HEK293 (cell line): ENCODE results near the gene MAP7D1.

Experiments used
- AEBP2 ChIP-seq: fragments of 450-650 bp; formaldehyde crosslinking; IDR thresholded peaks from 2 replicates; pipeline ENCODE4 v1.5.1; 2016; ENCODE audit warnings: missing biosample characterization, missing genetic modification characterization, borderline replicate concordance
- EGR2 ChIP-seq: fragments of 450-650 bp; formaldehyde crosslinking; IDR thresholded peaks from 2 replicates; pipeline ENCODE4 v1.5.1; 2016; ENCODE audit warnings: low read depth, missing biosample characterization, missing genetic modification characterization
- GLIS2 ChIP-seq: fragments of 450-650 bp; formaldehyde crosslinking; IDR thresholded peaks from 2 replicates; pipeline ENCODE4 v1.5.1; 2016; ENCODE audit warnings: missing biosample characterization, missing genetic modification characterization
- HIC1 ChIP-seq: fragments of 450-650 bp; formaldehyde crosslinking; IDR thresholded peaks from 2 replicates; pipeline ENCODE4 v1.5.1; 2016; ENCODE audit warnings: missing biosample characterization, missing genetic modification characterization
- INSM2 ChIP-seq: fragments of 450-650 bp; formaldehyde crosslinking; IDR thresholded peaks from 2 replicates; pipeline ENCODE4 v1.5.1; 2016; ENCODE audit warnings: missing biosample characterization, missing genetic modification characterization
- KLF1 ChIP-seq: fragments of 450-650 bp; formaldehyde crosslinking; IDR thresholded peaks from 2 replicates; pipeline ENCODE4 v1.5.1; 2016; ENCODE audit warnings: missing biosample characterization, missing genetic modification characterization
- KLF10 ChIP-seq: fragments of 450-650 bp; IDR thresholded peaks from 2 replicates; pipeline ENCODE4 v1.5.1; 2018; ENCODE audit warnings: missing biosample characterization, mild to moderate bottlenecking, missing genetic modification characterization
- KLF16 ChIP-seq: fragments of 450-650 bp; formaldehyde crosslinking; IDR thresholded peaks from 2 replicates; pipeline ENCODE4 v1.5.1; 2017; ENCODE audit warnings: missing biosample characterization, missing genetic modification characterization
- MEIS1 ChIP-seq: sonication (generic); formaldehyde crosslinking; IDR thresholded peaks from 2 replicates; pipeline ENCODE4 v1.8.1; 2022; ENCODE audit warnings: missing genetic modification reagents, mild to moderate bottlenecking, borderline replicate concordance
- OVOL3 ChIP-seq: fragments of 450-650 bp; formaldehyde crosslinking; IDR thresholded peaks from 2 replicates; pipeline ENCODE4 v1.5.1; 2016; ENCODE audit warnings: missing biosample characterization, missing genetic modification characterization
- PATZ1 ChIP-seq: fragments of 450-650 bp; formaldehyde crosslinking; IDR thresholded peaks from 2 replicates; pipeline ENCODE4 v1.5.1; 2016; ENCODE audit warnings: missing biosample characterization, missing genetic modification characterization
- SALL2 ChIP-seq: fragments of 450-650 bp; formaldehyde crosslinking; IDR thresholded peaks from 2 replicates; pipeline ENCODE4 v1.5.0; 2017; ENCODE audit warnings: missing biosample characterization, mild to moderate bottlenecking, missing genetic modification characterization, borderline replicate concordance
- SP3 ChIP-seq: fragments of 450-650 bp; formaldehyde crosslinking; IDR thresholded peaks from 2 replicates; pipeline ENCODE4 v1.5.1; 2016; ENCODE audit warnings: missing biosample characterization, missing genetic modification characterization
- SP7 ChIP-seq: fragments of 450-650 bp; formaldehyde crosslinking; IDR thresholded peaks from 2 replicates; pipeline ENCODE4 v1.5.1; 2016; ENCODE audit warnings: missing biosample characterization, missing genetic modification characterization
- WT1 ChIP-seq: fragments of 450-650 bp; formaldehyde crosslinking; IDR thresholded peaks from 2 replicates; pipeline ENCODE4 v1.5.1; 2016; ENCODE audit warnings: missing biosample characterization, missing genetic modification characterization
- ZBTB20 ChIP-seq: fragments of 450-650 bp; formaldehyde crosslinking; IDR thresholded peaks from 2 replicates; pipeline ENCODE4 v1.5.1; 2016; ENCODE audit warnings: missing biosample characterization, missing genetic modification characterization
- ZBTB21 ChIP-seq: fragments of 450-650 bp; formaldehyde crosslinking; IDR thresholded peaks from 2 replicates; pipeline ENCODE4 v1.5.1; 2017; ENCODE audit warnings: missing biosample characterization, missing genetic modification characterization
- ZFHX2 ChIP-seq: fragments of 450-650 bp; formaldehyde crosslinking; conservative IDR thresholded peaks from 2 replicates; pipeline ENCODE4 v1.5.1; 2016; ENCODE audit warnings: missing biosample characterization, missing genetic modification characterization
- ZNF138 ChIP-seq: fragments of 450-650 bp; formaldehyde crosslinking; IDR thresholded peaks from 2 replicates; pipeline ENCODE4 v1.5.1; 2016; ENCODE audit warnings: missing biosample characterization, missing genetic modification characterization, borderline replicate concordance
- ZNF146 ChIP-seq: fragments of 450-650 bp; formaldehyde crosslinking; IDR thresholded peaks from 2 replicates; pipeline ENCODE4 v1.5.1; 2016; ENCODE audit warnings: missing biosample characterization, missing genetic modification characterization
- ZNF354C ChIP-seq: fragments of 450-650 bp; formaldehyde crosslinking; IDR thresholded peaks from 2 replicates; pipeline ENCODE4 v1.5.1; 2016; ENCODE audit warnings: missing biosample characterization, missing genetic modification characterization, low read depth, borderline replicate concordance
- ZNF366 ChIP-seq: fragments of 450-650 bp; formaldehyde crosslinking; conservative IDR thresholded peaks from 2 replicates; pipeline ENCODE4 v1.5.1; 2016; ENCODE audit warnings: missing biosample characterization, missing genetic modification characterization
- ZNF394 ChIP-seq: fragments of 450-650 bp; formaldehyde crosslinking; IDR thresholded peaks from 2 replicates; pipeline ENCODE4 v1.5.1; 2016; ENCODE audit warnings: missing biosample characterization, missing genetic modification characterization, mild to moderate bottlenecking, moderate library complexity, borderline replicate concordance
- ZNF521 ChIP-seq: fragments of 450-650 bp; formaldehyde crosslinking; IDR thresholded peaks from 2 replicates; pipeline ENCODE4 v1.5.1; 2017; ENCODE audit warnings: missing biosample characterization, mild to moderate bottlenecking, missing genetic modification characterization
- ZNF529 ChIP-seq: fragments of 450-650 bp; formaldehyde crosslinking; IDR thresholded peaks from 2 replicates; pipeline ENCODE4 v1.5.1; 2017; ENCODE audit warnings: missing genetic modification characterization, missing biosample characterization; ENCODE audit not compliant: insufficient replicate concordance
- ZNF585B ChIP-seq: fragments of 450-650 bp; formaldehyde crosslinking; IDR thresholded peaks from 2 replicates; pipeline ENCODE4 v1.5.1; 2016; ENCODE audit warnings: missing biosample characterization, missing genetic modification characterization
- ZNF623 ChIP-seq: fragments of 450-650 bp; formaldehyde crosslinking; IDR thresholded peaks from 2 replicates; pipeline ENCODE4 v1.5.1; 2016; ENCODE audit warnings: missing biosample characterization, missing genetic modification characterization
- ZNF645 ChIP-seq: fragments of 450-650 bp; formaldehyde crosslinking; IDR thresholded peaks from 2 replicates; pipeline ENCODE4; 2016; ENCODE audit warnings: missing biosample characterization, missing genetic modification characterization
- ZNF658 ChIP-seq: fragments of 450-650 bp; formaldehyde crosslinking; IDR thresholded peaks from 2 replicates; pipeline ENCODE4; 2016; ENCODE audit warnings: missing biosample characterization, missing genetic modification characterization
- ZNF664 ChIP-seq: fragments of 450-650 bp; formaldehyde crosslinking; IDR thresholded peaks from 2 replicates; pipeline ENCODE4 v1.5.1; 2016; ENCODE audit warnings: missing biosample characterization, missing genetic modification characterization
- ZNF791 ChIP-seq: fragments of 450-650 bp; formaldehyde crosslinking; IDR thresholded peaks from 2 replicates; pipeline ENCODE4 v1.5.1; 2016; ENCODE audit warnings: missing biosample characterization, missing genetic modification characterization
- ZNF843 ChIP-seq: fragments of 450-650 bp; formaldehyde crosslinking; IDR thresholded peaks from 2 replicates; pipeline ENCODE4 v1.5.1; 2016; ENCODE audit warnings: missing biosample characterization, missing genetic modification characterization

The MAP7D1 gene

GRCh38 chr1:36157115-36157903, 1.3 kb downstream of the MAP7D1 start (continued):
- no peak for TF ChIP-seq ZBTB21 (tag by site-specific recombination)
- no peak for TF ChIP-seq AEBP2
- TF ChIP-seq ZNF585B = no peak
- TF ChIP-seq GLIS2 (tag by site-specific recombination) = peak; percentile 80
- TF ChIP-seq KLF1 (tag by site-specific recombination) = peak; percentile 89
- no peak for TF ChIP-seq INSM2 (tag by site-specific recombination)
- no peak for TF ChIP-seq ZNF645
- no peak for TF ChIP-seq MEIS1 (CRISPR knock-in tag)
- TF ChIP-seq SALL2 (tag by site-specific recombination) = no peak
- TF ChIP-seq ZNF623 (tag by site-specific recombination) = no peak
- TF ChIP-seq ZNF791 (tag by site-specific recombination) = no peak
- TF ChIP-seq EGR2 (tag by site-specific recombination) = peak; percentile 93
- no peak for TF ChIP-seq ZNF354C (tag by site-specific recombination)
- 0 out of 2 replicates have a peak, but pooled peaks have one; percentile 38 for TF ChIP-seq PATZ1 (tag by site-specific recombination)
- no peak; the same call in none of the 2 replicates for TF ChIP-seq WT1
- no peak for TF ChIP-seq ZNF138 (tag by site-specific recombination)
- no peak for TF ChIP-seq ZNF664 (tag by site-specific recombination)
- peak; percentile 68 for TF ChIP-seq ZNF366 (tag by site-specific recombination)
- no peak for TF ChIP-seq ZNF658
- TF ChIP-seq KLF10 = no peak
- TF ChIP-seq KLF16 (tag by site-specific recombination) = no peak
- TF ChIP-seq SP3 (tag by site-specific recombination) = peak; percentile 43
- no peak for TF ChIP-seq ZNF843 (tag by site-specific recombination)
- TF ChIP-seq ZNF521 (tag by site-specific recombination) = no peak
- TF ChIP-seq SP7 (tag by site-specific recombination) = no peak
- no peak for TF ChIP-seq ZNF146 (tag by site-specific recombination)
- peak; percentile 9; the same call in 1 of the 2 replicates for TF ChIP-seq ZNF394 (tag by site-specific recombination)
- TF ChIP-seq ZFHX2 (tag by site-specific recombination) = peak; percentile 95
- TF ChIP-seq ZNF529 (tag by site-specific recombination) = no peak
- no peak for TF ChIP-seq OVOL3 (tag by site-specific recombination)
- TF ChIP-seq ZBTB20 = no peak
- TF ChIP-seq HIC1 = no peak
- TF ChIP-seq, all 188 proteins: peak for 18
